Measurements from ENCODE around the gene CLSTN1. TPM values are rescaled to one million over a fixed set of nuclear protein-coding genes. Genes with fewer than 3 reads are reported as not detected.

Gene CLSTN1
- polyA plus RNA-seq, 1 of the 3 experiments (the other 2 are of a cell fraction): 59.6 TPM

- TF ChIP-seq RCOR1 (IDR thresholded peaks at IDR 0.05; ENCODE audit: low read length): no peak
- no peak for TF ChIP-seq TCF12 (IDR thresholded peaks at IDR 0.05)
Observed at GRCh38 chr1:9690440-9691107, 133.2 kb downstream of the CLSTN1 start (continued).

GRCh38 chr1:9689971-9690381 lies 133.8 kb downstream of the CLSTN1 start:
- no peaks in the 10 kb centered on the region for H3K27me3 ChIP-seq (ENCODE audit: insufficient read depth)
- H3K9me2 ChIP-seq: no peaks in the 10 kb centered on the region
- no peaks in the 10 kb centered on the region for H3K9me3 ChIP-seq
- WGBS (ENCODE audit: low lambda C conversion rate): 64% methylated on average over 6 of the region's 23 CpGs
- H3K79me2 ChIP-seq (ENCODE audit: insufficient read depth): peaks cover 3% of the 10 kb centered on the region; the same call in 1 of the 2 replicates
- peak overlapping the region; percentile 74; the same call in 1 of the 2 replicates for H3K4me2 ChIP-seq
- H3K9ac ChIP-seq: no peak overlapping the region
- peaks cover 20% of the 10 kb centered on the region for H3F3A ChIP-seq (replicated peaks; ENCODE audit: insufficient read depth)
- no peaks in the 10 kb centered on the region for H3K36me3 ChIP-seq (replicated peaks in 1 of 2; ENCODE audit: control insufficient read depth in 1 of 2, insufficient read depth in 2 of 2, low read length in 1 of 2)
- DNase-seq: peak; percentile 45
- TF ChIP-seq, protein P1, sequence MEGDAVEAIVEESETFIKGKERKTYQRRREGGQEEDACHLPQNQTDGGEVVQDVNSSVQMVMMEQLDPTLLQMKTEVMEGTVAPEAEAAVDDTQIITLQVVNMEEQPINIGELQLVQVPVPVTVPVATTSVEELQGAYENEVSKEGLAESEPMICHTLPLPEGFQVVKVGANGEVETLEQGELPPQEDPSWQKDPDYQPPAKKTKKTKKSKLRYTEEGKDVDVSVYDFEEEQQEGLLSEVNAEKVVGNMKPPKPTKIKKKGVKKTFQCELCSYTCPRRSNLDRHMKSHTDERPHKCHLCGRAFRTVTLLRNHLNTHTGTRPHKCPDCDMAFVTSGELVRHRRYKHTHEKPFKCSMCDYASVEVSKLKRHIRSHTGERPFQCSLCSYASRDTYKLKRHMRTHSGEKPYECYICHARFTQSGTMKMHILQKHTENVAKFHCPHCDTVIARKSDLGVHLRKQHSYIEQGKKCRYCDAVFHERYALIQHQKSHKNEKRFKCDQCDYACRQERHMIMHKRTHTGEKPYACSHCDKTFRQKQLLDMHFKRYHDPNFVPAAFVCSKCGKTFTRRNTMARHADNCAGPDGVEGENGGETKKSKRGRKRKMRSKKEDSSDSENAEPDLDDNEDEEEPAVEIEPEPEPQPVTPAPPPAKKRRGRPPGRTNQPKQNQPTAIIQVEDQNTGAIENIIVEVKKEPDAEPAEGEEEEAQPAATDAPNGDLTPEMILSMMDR (IDR thresholded peaks at IDR 0.05): no peak
- no peak for TF ChIP-seq SMC3 (IDR thresholded peaks at IDR 0.05; ENCODE audit: low read depth, low read length)
- no peak for TF ChIP-seq TAF1 (IDR thresholded peaks at IDR 0.05; ENCODE audit: borderline replicate concordance, low read depth, low read length)
- no peak for TF ChIP-seq FOXM1 (IDR thresholded peaks at IDR 0.05; ENCODE audit: low read depth)
- TF ChIP-seq RAD21 (IDR thresholded peaks at IDR 0.05; ENCODE audit: low read length): no peak
- no peak for TF ChIP-seq TEAD4 (IDR thresholded peaks at IDR 0.05; ENCODE audit: borderline replicate concordance, insufficient read depth)
- no peak for TF ChIP-seq EP300 (IDR thresholded peaks at IDR 0.05; ENCODE audit: borderline replicate concordance in 1 of 2, low read depth in 1 of 2, low read length in 1 of 2)
- TF ChIP-seq USF2 (IDR thresholded peaks at IDR 0.05; ENCODE audit: borderline replicate concordance, low read depth, low read length): no peak
- no peak overlapping the region for H2AFZ ChIP-seq (ENCODE audit: low read depth)
- H3K27ac ChIP-seq (ENCODE audit: low read depth in 2 of 2, low read length in 1 of 2): no peak overlapping the region
- H3K4me3 ChIP-seq (ENCODE audit: low read depth in 2 of 2, low read length in 1 of 2): peak overlapping the region; percentile 56 to 63
- H3K4me1 ChIP-seq (ENCODE audit: control insufficient read depth in 1 of 2, insufficient read depth in 2 of 2, low read depth in 1 of 2, low read length in 1 of 2): peaks cover 0 to 18% of the 10 kb centered on the region in 2 experiments; a peak in 2 of 4 replicates
- ChIA-PET POLR2A (no interaction called here), CTCF (interaction anchor here (0.9 to 2.4 kb wide), 3 partner anchors 12 to 31 kb away, joined by 5 to 10 read pairs (median 8); no protein-coding TSS in a partner anchor)
- no peaks in the 10 kb centered on the region for H4K20me1 ChIP-seq (ENCODE audit: insufficient read depth)

All from SK-N-SH (cell line).